NCI-H526 treated with DMSO at 0.1 percent for 48 hours (cell line): Measurements from ENCODE around the gene KDM8.
"Not testable (repeated sequence)": the region's sequence is repeated elsewhere in the genome, so short reads cannot be mapped to it uniquely, and the experiment has no call there.

Experiments
- DNase-seq: peaks from one replicate; lab custom pipeline; 2025; lab: John Stamatoyannopoulos, UW

KDM8 gene

GRCh38 chr16:27243725-27244362 is 40.5 kb downstream of the KDM8 start:
- no peak for DNase-seq

- DNase-seq = no peak
Observed at GRCh38 chr16:27244363-27244755, 41.0 kb downstream of the KDM8 start.

GRCh38 chr16:27245276-27246172 is 42.2 kb downstream of the KDM8 start:
- DNase-seq = no peak

DNA sequence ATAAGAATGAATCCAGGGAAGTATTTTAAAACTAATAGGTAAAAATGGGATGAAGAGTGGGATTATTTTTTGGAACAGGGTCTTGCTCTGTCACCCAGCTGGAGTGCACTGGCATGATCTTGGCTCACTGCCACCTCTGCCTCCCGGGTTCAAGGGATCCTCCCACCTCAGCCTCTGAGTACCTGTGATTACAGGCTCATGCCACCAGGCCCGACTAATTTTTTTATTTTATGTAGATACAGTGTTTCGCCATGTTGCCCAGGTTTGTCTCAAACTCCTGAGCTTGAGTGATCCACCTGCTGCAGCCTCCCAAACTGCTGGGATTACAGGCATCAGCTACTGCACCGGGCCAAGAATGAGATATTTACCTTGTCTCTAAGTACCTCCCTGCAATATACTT is 43.1 kb downstream of the KDM8 start:
- DNase-seq = no peak

DNA sequence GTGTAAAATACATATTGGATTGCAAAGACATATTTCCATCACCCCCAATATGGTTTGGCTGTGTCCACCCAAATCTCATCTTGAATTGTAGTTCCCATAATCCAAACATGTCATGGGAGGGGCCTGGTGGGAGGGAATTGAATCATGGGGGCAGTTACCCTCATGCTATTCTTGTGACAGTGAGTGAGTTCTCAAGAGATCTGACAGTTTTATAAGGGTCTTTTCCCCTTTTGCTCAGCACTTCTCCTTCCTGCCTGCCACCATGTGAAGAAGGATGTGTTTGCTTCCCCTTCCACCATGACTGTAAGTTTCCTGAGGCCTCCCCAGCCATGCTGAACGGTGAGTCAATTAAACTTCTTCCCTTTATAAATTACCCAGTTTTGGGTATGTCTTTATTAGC is 43.8 kb downstream of the KDM8 start:
- not testable (repeated sequence) for DNase-seq

- no peak for DNase-seq
Observed at GRCh38 chr16:27248036-27248435, 44.7 kb downstream of the KDM8 start.

DNA sequence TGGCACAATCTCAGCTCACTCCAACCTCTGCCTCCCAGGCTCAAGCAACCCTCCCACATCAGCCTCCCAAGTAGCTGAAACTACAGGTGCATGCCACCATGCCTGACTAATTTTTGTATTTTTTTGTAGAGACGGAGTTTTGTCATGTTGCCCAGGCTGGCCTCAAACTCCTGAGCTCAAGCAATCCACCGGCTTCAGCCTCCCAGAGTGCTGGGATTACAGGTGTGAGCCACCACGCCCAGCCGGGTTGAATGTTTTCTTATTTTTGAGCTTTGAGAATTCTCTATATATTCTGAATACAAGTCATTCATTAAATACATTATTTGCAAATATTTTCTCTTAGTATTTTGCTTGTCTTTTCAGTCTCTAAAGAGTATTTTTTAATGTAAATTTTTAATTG is 45.6 kb downstream of the KDM8 start:
- DNase-seq = not testable (repeated sequence)

GRCh38 chr16:27251541-27252205 is 48.3 kb downstream of the KDM8 start:
- DNase-seq = no peak

- no peak for DNase-seq
Observed at GRCh38 chr16:27252206-27252585, 48.9 kb downstream of the KDM8 start.

DNA sequence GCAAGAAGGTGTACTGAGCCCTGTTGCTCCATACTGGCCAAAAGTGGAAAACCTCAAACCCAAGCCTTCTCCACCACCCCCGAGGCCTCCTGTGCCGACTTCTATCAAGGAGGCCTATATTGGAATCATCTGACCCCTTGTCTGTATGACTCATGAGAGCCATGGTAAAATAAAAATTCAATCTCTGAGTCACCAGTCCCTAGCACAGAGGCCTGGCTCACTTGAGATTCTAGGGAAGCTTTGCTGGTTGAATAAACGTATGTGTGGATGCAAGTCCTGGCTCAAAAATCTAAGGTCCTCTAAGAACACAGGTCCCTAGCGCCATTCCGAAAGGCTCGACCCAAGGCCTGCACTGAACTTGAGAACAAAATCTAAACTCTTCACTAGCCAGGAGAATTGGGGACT is 50.2 kb downstream of the KDM8 start:
- DNase-seq = no peak

- no peak for DNase-seq
Observed at GRCh38 chr16:27254262-27254811, 51.0 kb downstream of the KDM8 start.

DNA sequence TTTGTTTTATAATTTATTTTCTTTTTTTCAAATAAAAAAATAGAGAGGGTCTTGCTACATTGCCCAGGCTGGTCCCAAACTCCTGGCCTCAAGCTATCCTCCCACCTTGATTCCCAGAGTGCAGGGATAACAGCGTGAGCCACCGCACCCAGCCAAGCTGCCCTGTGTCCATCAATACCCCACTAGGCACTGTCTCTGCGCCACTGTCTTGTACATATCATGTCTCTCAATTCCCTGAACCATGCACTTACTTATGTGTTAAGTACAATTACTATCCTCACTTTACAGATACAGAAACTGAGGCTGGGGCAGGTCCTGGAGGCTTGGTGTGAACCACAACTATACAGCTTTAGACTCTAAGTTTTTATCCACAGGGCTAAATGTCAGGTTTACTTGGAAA is 53.5 kb downstream of the KDM8 start:
- DNase-seq = no peak

DNA sequence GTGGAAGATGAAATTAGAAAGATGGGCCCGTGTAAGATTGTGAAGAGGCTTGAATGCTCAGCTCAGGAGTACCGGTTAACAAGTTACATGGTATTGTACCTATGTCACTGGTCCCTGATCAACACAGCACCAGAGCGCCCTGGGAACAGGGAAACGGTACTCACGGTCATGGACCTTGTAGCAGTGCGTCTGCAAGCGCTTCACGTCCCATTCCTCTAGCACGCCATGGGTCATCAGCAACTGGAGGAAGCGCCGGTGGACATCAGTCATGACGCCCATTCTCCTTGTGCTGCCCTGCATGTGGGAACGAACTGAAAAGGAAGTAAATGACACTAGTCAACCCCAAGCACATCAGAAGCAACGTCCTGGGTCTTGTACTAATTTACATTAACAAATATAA is 53.9 kb downstream of the KDM8 start:
- DNase-seq = no peak

GRCh38 chr16:27258241-27258734 is 55.0 kb downstream of the KDM8 start:
- DNase-seq = no peak

GRCh38 chr16:27259710-27260109 is 56.4 kb downstream of the KDM8 start:
- no peak for DNase-seq

DNA sequence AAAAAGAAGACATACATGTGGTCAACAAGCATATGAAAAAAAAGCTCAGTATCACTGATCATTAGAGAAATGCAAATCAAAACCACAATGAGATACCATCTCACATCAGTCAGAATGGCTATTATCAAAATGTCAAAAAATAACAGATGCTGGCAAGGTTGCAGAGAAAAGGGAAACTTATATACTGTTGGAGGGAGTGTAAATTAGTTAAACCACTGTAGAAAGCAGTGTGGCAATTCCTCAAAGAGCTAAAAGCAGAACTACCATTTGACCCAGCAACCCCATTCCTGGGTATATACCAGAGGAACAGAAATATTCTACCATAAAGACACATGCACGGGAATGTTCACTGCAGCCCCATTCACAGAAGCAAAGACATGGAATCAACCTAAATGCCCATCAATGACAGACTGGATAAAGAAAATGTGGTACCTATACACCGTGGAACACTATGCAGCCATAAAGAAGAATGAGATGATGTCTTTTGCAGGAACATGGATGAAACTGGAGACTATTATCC is 59.6 kb downstream of the KDM8 start:
- not testable (repeated sequence) for DNase-seq

- no peak for DNase-seq
Observed at GRCh38 chr16:27264151-27264550, 60.8 kb downstream of the KDM8 start.

GRCh38 chr16:27265982-27266381 is 62.7 kb downstream of the KDM8 start:
- no peak for DNase-seq

DNA sequence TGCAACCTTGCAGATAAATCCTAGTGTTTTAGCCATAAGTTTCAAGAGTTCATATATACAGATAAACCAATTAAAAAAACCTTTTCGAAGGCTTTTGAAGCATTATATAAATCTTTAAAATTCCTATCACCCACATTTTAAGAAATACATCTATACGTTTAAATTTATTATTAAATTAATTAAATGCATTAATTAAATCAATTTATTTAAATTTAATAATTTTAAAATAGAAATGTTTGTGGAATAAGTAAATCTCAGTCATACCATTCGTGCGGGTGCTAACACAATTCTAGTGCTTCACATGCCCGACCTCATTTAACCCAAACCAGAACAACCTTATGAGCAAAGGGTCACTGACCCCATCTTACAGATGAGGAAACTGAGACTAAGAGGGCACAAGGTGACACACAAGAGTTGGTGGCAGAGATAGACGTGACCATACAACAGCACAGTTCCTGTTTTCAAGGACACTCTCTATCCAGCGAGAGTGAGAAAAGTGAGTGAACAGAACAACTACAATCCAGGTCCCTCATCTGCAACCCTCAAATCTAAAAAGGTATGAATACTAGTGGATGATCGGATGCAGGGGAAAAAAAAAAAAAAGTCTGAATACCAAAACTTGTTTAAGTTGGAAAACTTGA is 63.8 kb downstream of the KDM8 start:
- DNase-seq = no peak

GRCh38 chr16:27268376-27269299 is 65.3 kb downstream of the KDM8 start, which contains the start of gene NSMCE1:
Gene NSMCE1 (minus strand): TSS chr16:27268772. CDS start chr16:27257570, 11,202 bp downstream.
- peak; percentile 81 for DNase-seq
